ENCODE results near the gene ILK.

The ILK gene

GRCh38 chr11:6566704-6567370 lies 36.7 kb upstream of the ILK start:
- no peak for TF ChIP-seq CTCF (IDR thresholded peaks at IDR 0.05; ENCODE audit: low read depth, low read length, missing control alignments)
- H3K4me3 ChIP-seq (ENCODE audit: low read depth, low read length) = no peak overlapping the region
- DNase-seq (ENCODE audit: low read depth) = no peak
- in situ Hi-C loops (cut with HindIII; ENCODE audit: low sequenced_read_pairs) = no loop called here

GRCh38 chr11:6567371-6567745 lies 36.2 kb upstream of the ILK start:
- in situ Hi-C loops (cut with HindIII; ENCODE audit: low sequenced_read_pairs) = no loop called here
- TF ChIP-seq CTCF (IDR thresholded peaks at IDR 0.05; ENCODE audit: low read depth, low read length, missing control alignments) = no peak
- no peak for DNase-seq (ENCODE audit: low read depth)
- H3K4me3 ChIP-seq (ENCODE audit: low read depth, low read length) = no peak overlapping the region

GRCh38 chr11:6568191-6568918 lies 35.2 kb upstream of the ILK start:
- TF ChIP-seq CTCF (IDR thresholded peaks at IDR 0.05; ENCODE audit: low read depth, low read length, missing control alignments) = no peak
- peak; percentile 60 for DNase-seq (ENCODE audit: low read depth)

GRCh38 chr11:6569706-6570105 lies 33.9 kb upstream of the ILK start:
- no peak overlapping the region for H3K4me3 ChIP-seq (ENCODE audit: low read depth, low read length)
- in situ Hi-C loops (cut with HindIII; ENCODE audit: low sequenced_read_pairs) = no loop called here
- DNase-seq (ENCODE audit: low read depth) = no peak
- TF ChIP-seq CTCF (IDR thresholded peaks at IDR 0.05; ENCODE audit: low read depth, low read length, missing control alignments) = no peak

More at GRCh38 chr11:6568191-6568918, 35.2 kb upstream of the ILK start:
- no peak overlapping the region for H3K4me3 ChIP-seq (ENCODE audit: low read depth, low read length)
- in situ Hi-C loops (cut with HindIII; ENCODE audit: low sequenced_read_pairs) = no loop called here

- no peak for DNase-seq (ENCODE audit: low read depth)
- in situ Hi-C loops (cut with HindIII; ENCODE audit: low sequenced_read_pairs) = no loop called here
- TF ChIP-seq CTCF (IDR thresholded peaks at IDR 0.05; ENCODE audit: low read depth, low read length, missing control alignments) = no peak
- no peak overlapping the region for H3K4me3 ChIP-seq (ENCODE audit: low read depth, low read length)
Observed at GRCh38 chr11:6570691-6571427, 32.7 kb upstream of the ILK start.

- no peak for DNase-seq (ENCODE audit: low read depth)
- in situ Hi-C loops (cut with HindIII; ENCODE audit: low sequenced_read_pairs) = no loop called here
- TF ChIP-seq CTCF (IDR thresholded peaks at IDR 0.05; ENCODE audit: low read depth, low read length, missing control alignments) = no peak
- H3K4me3 ChIP-seq (ENCODE audit: low read depth, low read length) = no peak overlapping the region
Observed at GRCh38 chr11:6571434-6572008, 32.1 kb upstream of the ILK start.

Measured in astrocyte of the cerebellum (primary cell).